Kidney epithelial cell (primary cell): ENCODE data around the gene LIPT1. TPM values are rescaled to one million over a fixed set of nuclear protein-coding genes. Genes with fewer than 3 reads are reported as not detected.

ENCODE experiments used
- DNase-seq: peaks from one replicate; pipeline ENCODE4 v3.0.0-alpha.2; 2010; ENCODE audit warnings: low read depth
- H3K27me3 ChIP-seq: 2 replicates; pipeline ENCODE4 v1.6.0; 2011; ENCODE audit warnings: low read length; ENCODE audit not compliant: control insufficient read depth, insufficient read depth
- H3K36me3 ChIP-seq: 2 replicates; pipeline ENCODE4 v1.5.1; 2011; ENCODE audit warnings: low read length; ENCODE audit not compliant: control insufficient read depth, insufficient read depth
- H3K4me3 ChIP-seq: 2 replicates; pipeline ENCODE4 v1.5.1; 2011; ENCODE audit warnings: low read depth, mild to moderate bottlenecking, control low read depth, low read length
- CTCF ChIP-seq: IDR thresholded peaks from 2 replicates; pipeline ENCODE4 v1.5.1; 2011; ENCODE audit warnings: mild to moderate bottlenecking, moderate library complexity, low read length, control low read depth, inconsistent platforms; ENCODE audit not compliant: insufficient read depth, poor library complexity, severe bottlenecking
- total RNA-seq: library from RNA; depleted of rRNA; stranded (reverse); fragments of >200 nt; gene quantifications from 2 replicates; pipeline ENCODE4 v1.2.3, GENCODE V29; 2015

The LIPT1 gene
- total RNA-seq, 1 donor from 2014 or later, result 4.5 TPM

- DNase-seq, result no peak
- H3K4me3 ChIP-seq, result no peak overlapping the region
- H3K27me3 ChIP-seq, result no peaks in the 10 kb centered on the region
- TF ChIP-seq CTCF, result no peak
- no peaks in the 10 kb centered on the region for H3K36me3 ChIP-seq
These were observed 4.8 kb downstream of the LIPT1 start for GRCh38 chr2:99159594-99159993.

- no peak for DNase-seq
- Histone ChIP-seq H3K36me3 (no peaks in the 10 kb centered on the region), H3K27me3 (no peaks in the 10 kb centered on the region), H3K4me3 (no peak overlapping the region)
- TF ChIP-seq CTCF, result no peak
These were observed 11.5 kb downstream of the LIPT1 start for GRCh38 chr2:99166218-99166617.

GRCh38 chr2:99169534-99169933 lies 14.8 kb downstream of the LIPT1 start:
- no peaks in the 10 kb centered on the region for H3K27me3 ChIP-seq
- H3K36me3 ChIP-seq, result no peaks in the 10 kb centered on the region

GRCh38 chr2:99171377-99172140 lies 16.8 kb downstream of the LIPT1 start:
- no peak for TF ChIP-seq CTCF
- Histone ChIP-seq H3K4me3 (no peak overlapping the region), H3K36me3 (no peaks in the 10 kb centered on the region), H3K27me3 (no peaks in the 10 kb centered on the region)
- no peak for DNase-seq

More at GRCh38 chr2:99169534-99169933, 14.8 kb downstream of the LIPT1 start:
- DNase-seq, result no peak
- TF ChIP-seq CTCF, result no peak
- no peak overlapping the region for H3K4me3 ChIP-seq

- TF ChIP-seq CTCF, result no peak
- DNase-seq, result peak; percentile 80
- no peaks in the 10 kb centered on the region for H3K27me3 ChIP-seq
- no peaks in the 10 kb centered on the region for H3K36me3 ChIP-seq
- peak within 1 kb of the TSS; percentile 89 for H3K4me3 ChIP-seq
These were observed 26.2 kb downstream of the LIPT1 start, which contains the start of the genes MITD1 and MRPL30 for GRCh38 chr2:99180755-99181623. TSS of gene MITD1 (minus strand) at chr2:99181058. CDS start at chr2:99180981, 77 bp downstream. TSS of gene MRPL30 (plus strand) at chr2:99181184. CDS start at chr2:99186204, 5,020 bp downstream.
